HUDEP-2 (cell line): ENCODE measurements around the gene BLOC1S3.
"Not testable (repeated sequence)": the region's sequence is repeated elsewhere in the genome, so short reads cannot be mapped to it uniquely, and the experiment has no call there.

Source experiments
- DNase-seq, 76 experiments: peaks; one replicate each; lab custom pipeline; 2025; ENCODE audit not compliant: unreplicated experiment in 76 of 76; lab: John Stamatoyannopoulos, UW

Gene BLOC1S3

GRCh38 chr19:45217957-45218334 lies 39.4 kb downstream of the BLOC1S3 start:
- no peak for DNase-seq

GRCh38 chr19:45218426-45218825 lies 39.8 kb downstream of the BLOC1S3 start:
- no peak for DNase-seq

GRCh38 chr19:45218911-45219743 lies 40.5 kb downstream of the BLOC1S3 start:
- no peak for DNase-seq

- DNase-seq, result no peak
Observed at GRCh38 chr19:45222724-45223123, 44.1 kb downstream of the BLOC1S3 start.

- DNase-seq, result no peak
Observed at GRCh38 chr19:45223879-45224278, 45.3 kb downstream of the BLOC1S3 start.

GRCh38 chr19:45224645-45225044 lies 46.1 kb downstream of the BLOC1S3 start:
- no peak for DNase-seq

GRCh38 chr19:45229056-45229455 lies 50.5 kb downstream of the BLOC1S3 start:
- not testable (repeated sequence) for DNase-seq
